22Rv1 (cell line): ENCODE measurements around the gene BOC.

ENCODE experiments used
- ZFX ChIP-seq: fragments of 450-650 bp; IDR thresholded peaks from 2 replicates; pipeline ENCODE4 v1.6.1; 2017; ENCODE audit warnings: antibody characterized with exemption, borderline replicate concordance
- TF ChIP-seq, protein P1 (sequence below): fragments of 450-650 bp; IDR thresholded peaks from 2 replicates; pipeline ENCODE4 v1.5.1; 2017; ENCODE audit warnings: mild to moderate bottlenecking

DNA sequence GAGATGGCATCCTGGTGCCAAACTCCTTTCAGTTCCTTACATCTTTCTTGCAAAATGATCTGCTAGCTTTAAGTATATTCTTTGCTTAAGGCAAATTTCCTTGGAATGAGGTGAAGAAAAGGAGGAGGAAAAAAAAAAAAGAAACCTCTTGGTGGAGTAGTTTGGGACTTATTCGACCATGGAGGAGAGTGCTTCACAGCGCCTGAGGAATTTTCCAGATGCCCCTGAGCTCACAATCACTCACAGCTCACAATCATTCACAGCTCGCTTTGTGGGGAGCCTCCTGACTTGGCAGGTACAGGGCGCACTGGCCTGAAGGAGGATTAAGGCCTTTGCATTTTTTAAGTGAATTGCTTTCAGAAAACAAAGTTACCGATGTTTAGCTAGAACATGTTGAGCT is 53.9 kb downstream of the BOC start:
- TF ChIP-seq, protein P1, sequence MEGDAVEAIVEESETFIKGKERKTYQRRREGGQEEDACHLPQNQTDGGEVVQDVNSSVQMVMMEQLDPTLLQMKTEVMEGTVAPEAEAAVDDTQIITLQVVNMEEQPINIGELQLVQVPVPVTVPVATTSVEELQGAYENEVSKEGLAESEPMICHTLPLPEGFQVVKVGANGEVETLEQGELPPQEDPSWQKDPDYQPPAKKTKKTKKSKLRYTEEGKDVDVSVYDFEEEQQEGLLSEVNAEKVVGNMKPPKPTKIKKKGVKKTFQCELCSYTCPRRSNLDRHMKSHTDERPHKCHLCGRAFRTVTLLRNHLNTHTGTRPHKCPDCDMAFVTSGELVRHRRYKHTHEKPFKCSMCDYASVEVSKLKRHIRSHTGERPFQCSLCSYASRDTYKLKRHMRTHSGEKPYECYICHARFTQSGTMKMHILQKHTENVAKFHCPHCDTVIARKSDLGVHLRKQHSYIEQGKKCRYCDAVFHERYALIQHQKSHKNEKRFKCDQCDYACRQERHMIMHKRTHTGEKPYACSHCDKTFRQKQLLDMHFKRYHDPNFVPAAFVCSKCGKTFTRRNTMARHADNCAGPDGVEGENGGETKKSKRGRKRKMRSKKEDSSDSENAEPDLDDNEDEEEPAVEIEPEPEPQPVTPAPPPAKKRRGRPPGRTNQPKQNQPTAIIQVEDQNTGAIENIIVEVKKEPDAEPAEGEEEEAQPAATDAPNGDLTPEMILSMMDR: no peak
- no peak for TF ChIP-seq ZFX
